ENCODE measurements around the gene DPEP2NB. TPM values are rescaled to one million over a fixed set of nuclear protein-coding genes. Genes with fewer than 3 reads are reported as not detected.
A peak's percentile ranks its signal among the peaks of the same experiment; 100 is the strongest.
"Not testable (repeated sequence)": the region's sequence is repeated elsewhere in the genome, so short reads cannot be mapped to it uniquely, and the experiment has no call there.

DPEP2NB gene
- total RNA-seq, 2 donors from 2014 or later = 0.62 TPM; not detected in 1

DNA sequence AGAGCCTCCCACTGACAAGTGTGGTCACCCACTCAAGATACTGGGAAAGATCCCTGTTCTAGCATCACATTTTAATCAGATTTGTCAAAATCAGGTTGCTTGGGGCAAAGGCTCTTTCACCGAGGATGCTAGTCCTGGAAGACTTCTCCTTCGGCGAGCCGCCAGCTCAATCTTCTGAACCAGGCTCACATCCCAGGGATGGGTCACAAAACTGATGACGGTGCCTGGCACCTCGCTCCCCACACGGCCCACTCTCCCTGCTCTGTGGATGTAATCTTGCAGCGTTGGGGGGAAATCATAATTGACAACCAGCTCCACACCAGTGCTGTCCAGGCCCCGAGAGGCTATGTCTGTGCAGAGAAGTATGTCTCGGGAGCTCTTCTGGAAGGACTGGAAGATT lies 5.8 kb upstream of the DPEP2NB start:
- WGBS = 93% methylated on average over 10 of the region's 10 CpGs
- H3K4me3 ChIP-seq = no peak overlapping the region

DNA sequence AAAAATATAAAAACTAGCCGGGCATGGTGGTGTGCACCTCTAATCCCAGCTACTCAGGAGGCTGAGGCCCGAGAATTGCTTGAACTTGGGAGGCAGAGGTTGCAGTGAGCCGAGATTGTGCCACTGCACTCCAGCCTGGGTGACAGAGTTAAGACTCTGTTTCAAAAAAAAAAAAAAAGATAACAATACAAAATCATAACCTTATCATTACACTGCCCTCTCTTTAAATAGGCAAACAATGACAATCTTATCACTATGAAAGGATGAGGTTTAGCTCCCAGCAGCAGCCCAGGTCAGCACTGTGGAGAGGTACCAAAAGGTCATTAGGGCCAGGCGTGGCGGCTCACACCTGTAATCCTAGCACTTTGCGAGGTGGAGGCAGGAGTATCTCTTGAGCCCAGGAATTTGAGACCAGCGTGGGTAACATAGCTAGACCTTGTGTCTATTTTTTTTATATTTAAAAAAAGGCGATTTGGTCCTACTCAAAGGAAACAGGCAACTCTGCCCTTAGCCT lies 3.5 kb upstream of the DPEP2NB start:
- no peaks in the 10 kb centered on the region for H3K36me3 ChIP-seq
- no peak for DNase-seq (ENCODE audit: low spot score)
- TF ChIP-seq POLR2A (IDR thresholded peaks at IDR 0.05) = no peak
- TF ChIP-seq POLR2AphosphoS5 (IDR thresholded peaks at IDR 0.05) = no peak
- H3K4me1 ChIP-seq (replicated peaks) = peaks cover 12% of the 10 kb centered on the region
- intact Hi-C loops (cut with DNase I) = no loop called here
- H3K27me3 ChIP-seq (replicated peaks; ENCODE audit: insufficient read depth) = no peaks in the 10 kb centered on the region
- H3K27ac ChIP-seq = no peak overlapping the region
- H3K9me3 ChIP-seq = no peaks in the 10 kb centered on the region
- WGBS = 72% methylated on average over 8 of the region's 8 CpGs
- H3K4me3 ChIP-seq = no peak overlapping the region

More for the DNA sequence above, 5.8 kb upstream of the DPEP2NB start:
- intact Hi-C loops (cut with DNase I) = no loop called here
- no peak for TF ChIP-seq POLR2AphosphoS5 (IDR thresholded peaks at IDR 0.05)
- no peak for TF ChIP-seq CTCF (IDR thresholded peaks at IDR 0.05)
- TF ChIP-seq POLR2A (IDR thresholded peaks at IDR 0.05) = no peak
- H3K9me3 ChIP-seq = no peaks in the 10 kb centered on the region
- peaks cover 12% of the 10 kb centered on the region for H3K4me1 ChIP-seq (replicated peaks)
- H3K27ac ChIP-seq = no peak overlapping the region
- no peak for DNase-seq (ENCODE audit: low spot score)
- H3K36me3 ChIP-seq = no peaks in the 10 kb centered on the region
- H3K27me3 ChIP-seq (replicated peaks; ENCODE audit: insufficient read depth) = no peaks in the 10 kb centered on the region

GRCh38 chr16:68013440-68013839 lies 2.3 kb downstream of the DPEP2NB start:
- intact Hi-C loops (cut with DNase I) = no loop called here
- Histone ChIP-seq H3K36me3 (no peaks in the 10 kb centered on the region), H3K9me3 (no peaks in the 10 kb centered on the region), H3K4me1 (replicated peaks) (no peaks in the 10 kb centered on the region), H3K4me3 (no peak overlapping the region), H3K27ac (no peak overlapping the region), H3K27me3 (replicated peaks; ENCODE audit: insufficient read depth) (no peaks in the 10 kb centered on the region)
- DNase-seq (ENCODE audit: low spot score) = no peak
- TF ChIP-seq POLR2A (IDR thresholded peaks at IDR 0.05) = no peak
- no peak for TF ChIP-seq CTCF (IDR thresholded peaks at IDR 0.05)
- TF ChIP-seq POLR2AphosphoS5 (IDR thresholded peaks at IDR 0.05) = no peak
- 36% methylated on average over 1 of the region's 1 CpG for WGBS

DNA sequence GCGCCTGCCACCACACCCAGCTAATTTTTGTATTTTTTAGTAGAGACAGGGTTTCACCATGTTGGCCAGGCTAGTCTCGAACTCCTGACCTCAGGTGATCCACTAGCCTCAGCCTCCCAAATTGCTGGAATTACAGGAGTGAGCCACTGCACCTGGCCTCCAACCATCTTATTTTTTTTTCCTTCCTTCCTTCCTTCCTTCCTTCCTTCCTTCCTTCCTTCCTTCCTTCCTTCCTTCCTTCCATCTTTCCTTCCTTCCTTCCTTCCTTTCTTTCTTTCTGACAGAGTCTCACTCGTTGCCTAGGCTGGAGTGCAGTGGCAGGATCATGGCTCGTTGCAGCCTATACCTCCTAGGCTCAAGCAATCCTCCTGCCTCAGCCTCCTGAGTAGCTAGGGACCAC lies 5.8 kb downstream of the DPEP2NB start:
- H3K4me3 ChIP-seq; H3K27me3 ChIP-seq (replicated peaks; ENCODE audit: insufficient read depth); H3K36me3 ChIP-seq; H3K9me3 ChIP-seq; H3K4me1 ChIP-seq (replicated peaks); DNase-seq (ENCODE audit: low spot score); intact Hi-C loops (cut with DNase I); H3K27ac ChIP-seq: not testable (repeated sequence)
- 91% methylated on average over 4 of the region's 4 CpGs for WGBS

DNA sequence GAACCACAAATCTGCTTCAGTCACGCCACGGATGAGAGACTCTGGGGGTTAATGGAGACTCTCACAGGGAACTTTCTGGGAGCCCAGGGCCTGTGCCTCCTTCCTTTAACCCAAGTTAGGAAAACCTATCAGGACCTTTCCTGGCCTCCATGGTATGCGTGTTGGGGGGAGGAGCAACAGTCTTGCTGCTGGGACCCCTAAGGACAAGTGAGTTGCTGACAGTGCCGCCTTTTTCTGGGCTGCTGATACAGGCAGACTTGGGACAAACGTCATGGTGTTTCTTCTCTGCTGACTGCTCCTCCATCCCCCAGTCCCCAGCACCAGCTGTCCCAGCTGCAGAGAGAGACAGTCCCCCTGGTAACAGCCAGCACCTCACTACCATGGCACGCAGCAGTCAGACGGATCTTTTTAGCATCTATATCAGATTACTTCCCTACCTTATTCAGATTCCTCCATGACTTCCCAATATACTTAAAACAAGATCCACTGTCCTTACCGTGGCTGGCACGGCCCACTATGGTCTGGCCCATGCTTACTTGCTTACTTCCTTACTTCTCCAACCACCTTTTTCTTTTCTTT lies 6.5 kb downstream of the DPEP2NB start:
- TF ChIP-seq POLR2A (IDR thresholded peaks at IDR 0.05) = no peak
- no peak for TF ChIP-seq POLR2AphosphoS5 (IDR thresholded peaks at IDR 0.05)
- TF ChIP-seq CTCF (IDR thresholded peaks at IDR 0.05) = no peak
- H3K27me3 ChIP-seq (replicated peaks; ENCODE audit: insufficient read depth) = no peaks in the 10 kb centered on the region
- H3K9me3 ChIP-seq = no peaks in the 10 kb centered on the region
- WGBS = 66% methylated on average over 9 of the region's 9 CpGs
- DNase-seq (ENCODE audit: low spot score) = no peak
- H3K4me3 ChIP-seq = no peak overlapping the region
- no peaks in the 10 kb centered on the region for H3K36me3 ChIP-seq
- H3K27ac ChIP-seq = no peak overlapping the region
- intact Hi-C loops (cut with DNase I) = no loop called here
- H3K4me1 ChIP-seq (replicated peaks) = no peaks in the 10 kb centered on the region

DNA sequence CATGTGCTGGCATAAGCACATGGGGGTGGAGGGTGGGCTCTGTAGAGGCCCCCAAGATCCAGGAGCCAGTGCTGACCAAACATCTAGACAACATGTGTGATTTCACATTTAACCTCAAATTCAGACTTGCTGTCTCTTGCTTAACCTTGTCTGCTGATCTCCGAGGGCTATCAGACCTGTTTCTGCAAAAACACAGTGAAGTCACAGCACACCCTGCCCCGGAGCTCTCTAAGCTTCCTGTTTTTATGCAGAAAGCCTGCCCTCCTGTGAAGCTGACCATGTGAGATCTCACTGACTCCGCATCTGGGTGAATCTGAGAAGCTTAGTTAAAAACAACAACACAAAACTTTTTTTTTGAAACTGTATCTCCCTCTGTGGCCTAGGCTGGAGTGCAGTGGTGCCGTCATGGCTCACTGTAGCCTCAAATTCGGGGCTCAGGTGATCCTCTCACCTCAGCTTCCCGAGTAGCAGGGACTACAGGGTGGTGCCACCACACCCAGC lies 9.9 kb downstream of the DPEP2NB start:
- TF ChIP-seq CTCF (IDR thresholded peaks at IDR 0.05) = no peak
- TF ChIP-seq POLR2A (IDR thresholded peaks at IDR 0.05) = no peak
- no peak overlapping the region for H3K4me3 ChIP-seq
- no peaks in the 10 kb centered on the region for H3K36me3 ChIP-seq
- H3K27ac ChIP-seq = peak overlapping the region in 1 of 2 donors; percentile 3
- DNase-seq (ENCODE audit: low spot score) = no peak
- 47% methylated on average over 6 of the region's 6 CpGs for WGBS
- no peaks in the 10 kb centered on the region for H3K4me1 ChIP-seq (replicated peaks)
- H3K27me3 ChIP-seq (replicated peaks; ENCODE audit: insufficient read depth) = no peaks in the 10 kb centered on the region
- H3K9me3 ChIP-seq = no peaks in the 10 kb centered on the region
- intact Hi-C loops (cut with DNase I) = no loop called here
